NT2/D1 (cell line): Measurements from ENCODE around the gene TBKBP1.

Experiments
- DNase-seq: peaks from one replicate; pipeline ENCODE4 v3.0.0-alpha.2; 2011; ENCODE audit warnings: low read depth, low spot score
- H3K27me3 ChIP-seq: 2 replicates; pipeline ENCODE4 v1.6.0; 2011; ENCODE audit warnings: mild to moderate bottlenecking; ENCODE audit not compliant: insufficient read length, insufficient read depth
- H3K36me3 ChIP-seq: 2 replicates; pipeline ENCODE4 v1.6.1; 2011; ENCODE audit warnings: mild to moderate bottlenecking, low read length, mixed read lengths; ENCODE audit not compliant: insufficient read depth, insufficient read length
- H3K4me1 ChIP-seq: 2 replicates; pipeline ENCODE4 v1.5.1; 2011; ENCODE audit not compliant: insufficient read depth, insufficient read length
- H3K4me3 ChIP-seq: 2 replicates; pipeline ENCODE4 v1.5.1; 2011; ENCODE audit warnings: low read depth; ENCODE audit not compliant: insufficient read length
- H3K9ac ChIP-seq: 2 replicates; pipeline ENCODE4 v1.6.0; 2011; ENCODE audit warnings: low read depth; ENCODE audit not compliant: insufficient read length
- H3K9me3 ChIP-seq: 2 replicates; pipeline ENCODE4 v1.5.1; 2011; ENCODE audit warnings: mild to moderate bottlenecking, low read length; ENCODE audit not compliant: insufficient read depth
- SUZ12 ChIP-seq: IDR thresholded peaks from 2 replicates; pipeline ENCODE4 v1.6.1; 2011; ENCODE audit not compliant: insufficient read length, insufficient read depth; ENCODE audit errors: extremely low read depth
- YY1 ChIP-seq: IDR thresholded peaks from 2 replicates; pipeline ENCODE4 v1.6.1; 2011; ENCODE audit not compliant: insufficient read length, insufficient read depth
- ZNF274 ChIP-seq: IDR thresholded peaks from 2 replicates; pipeline ENCODE4 v1.6.1; 2011; ENCODE audit warnings: mild to moderate bottlenecking, low read depth, low read length

The TBKBP1 gene

DNA sequence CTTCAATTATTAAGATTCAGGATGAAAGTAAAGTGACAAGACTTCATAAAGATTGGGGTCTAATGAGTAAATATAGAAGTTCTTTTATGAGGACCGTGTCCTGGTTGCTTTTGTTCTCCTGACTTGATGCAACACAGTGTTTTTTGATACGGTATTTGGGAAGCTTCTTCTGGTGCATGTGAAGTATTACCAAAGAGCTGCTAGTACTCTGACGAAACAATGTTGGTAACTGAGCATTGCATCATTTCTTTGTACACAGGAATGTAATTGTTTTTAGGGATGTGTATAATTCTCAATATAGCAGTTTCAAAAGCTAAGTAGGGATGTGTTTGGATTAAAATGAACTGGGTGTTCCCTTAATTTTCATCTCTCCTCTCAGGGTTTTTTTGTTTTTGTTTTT is 28.3 kb upstream of the TBKBP1 start:
- no peak for DNase-seq
- H3K27me3 ChIP-seq: no peaks in the 10 kb centered on the region
- H3K36me3 ChIP-seq: peaks cover 95% of the 10 kb centered on the region
- no peak overlapping the region for H3K9ac ChIP-seq
- H3K4me1 ChIP-seq: no peaks in the 10 kb centered on the region
- TF ChIP-seq ZNF274 (no peak), YY1 (no peak), SUZ12 (no peak)
- H3K9me3 ChIP-seq: no peaks in the 10 kb centered on the region
- H3K4me3 ChIP-seq: no peak overlapping the region

- H3K4me3 ChIP-seq: no peak overlapping the region
- DNase-seq: no peak
- TF ChIP-seq ZNF274 (no peak), SUZ12 (no peak), YY1 (no peak)
- H3K27me3 ChIP-seq: no peaks in the 10 kb centered on the region
- H3K9ac ChIP-seq: no peak overlapping the region
- H3K4me1 ChIP-seq: no peaks in the 10 kb centered on the region
- no peaks in the 10 kb centered on the region for H3K9me3 ChIP-seq
- H3K36me3 ChIP-seq: peaks cover 95% of the 10 kb centered on the region
Observed at GRCh38 chr17:47669081-47669480, 24.9 kb upstream of the TBKBP1 start.

DNA sequence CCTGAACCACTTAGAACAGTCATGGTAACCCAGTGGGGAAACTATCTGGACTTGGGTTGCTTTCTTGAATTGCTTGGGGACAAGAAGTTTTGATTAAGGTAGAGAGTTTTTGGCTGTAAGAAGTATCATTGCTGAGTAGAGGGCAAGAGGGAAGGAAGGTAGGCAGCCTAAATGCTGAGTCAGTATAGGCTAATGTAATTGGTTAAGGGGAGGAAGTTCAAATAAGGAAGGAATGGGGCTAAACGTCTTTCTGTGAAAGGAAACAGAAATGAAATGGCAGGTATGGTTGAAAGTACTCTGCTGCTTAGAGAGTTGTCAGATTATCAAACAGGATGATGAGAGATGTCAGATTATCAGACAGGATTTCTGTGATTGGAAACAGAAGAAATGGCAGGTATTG is 23.9 kb upstream of the TBKBP1 start:
- Histone ChIP-seq H3K36me3 (peaks cover 96% of the 10 kb centered on the region), H3K9ac (no peak overlapping the region), H3K4me3 (no peak overlapping the region), H3K9me3 (no peaks in the 10 kb centered on the region), H3K27me3 (no peaks in the 10 kb centered on the region), H3K4me1 (no peaks in the 10 kb centered on the region)
- no peak for DNase-seq
- TF ChIP-seq SUZ12: no peak
- TF ChIP-seq ZNF274: no peak
- no peak for TF ChIP-seq YY1

DNA sequence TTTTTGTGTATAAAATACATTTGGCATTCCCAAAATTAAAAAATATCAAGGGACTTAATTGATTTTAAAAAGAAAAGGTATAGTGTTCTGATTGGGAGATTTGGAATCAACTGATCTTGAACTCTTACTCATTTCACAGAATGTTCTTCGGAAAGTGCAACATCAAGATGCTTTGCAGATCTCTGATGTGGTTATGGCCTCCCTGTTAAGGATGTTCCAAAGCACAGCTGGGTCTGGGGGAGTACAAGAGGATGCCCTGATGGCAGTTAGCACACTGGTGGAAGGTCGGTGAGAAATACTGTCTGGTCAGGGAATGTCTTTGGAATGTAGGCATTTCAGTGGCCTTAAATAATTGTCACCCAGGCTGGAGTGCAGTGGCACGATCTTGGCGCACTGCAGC is 19.5 kb upstream of the TBKBP1 start:
- Histone ChIP-seq H3K9me3 (no peaks in the 10 kb centered on the region), H3K4me1 (no peaks in the 10 kb centered on the region), H3K36me3 (peaks cover 100% of the 10 kb centered on the region), H3K9ac (no peak overlapping the region), H3K4me3 (no peak overlapping the region), H3K27me3 (no peaks in the 10 kb centered on the region)
- no peak for DNase-seq
- TF ChIP-seq ZNF274 (no peak), SUZ12 (no peak), YY1 (no peak)

DNA sequence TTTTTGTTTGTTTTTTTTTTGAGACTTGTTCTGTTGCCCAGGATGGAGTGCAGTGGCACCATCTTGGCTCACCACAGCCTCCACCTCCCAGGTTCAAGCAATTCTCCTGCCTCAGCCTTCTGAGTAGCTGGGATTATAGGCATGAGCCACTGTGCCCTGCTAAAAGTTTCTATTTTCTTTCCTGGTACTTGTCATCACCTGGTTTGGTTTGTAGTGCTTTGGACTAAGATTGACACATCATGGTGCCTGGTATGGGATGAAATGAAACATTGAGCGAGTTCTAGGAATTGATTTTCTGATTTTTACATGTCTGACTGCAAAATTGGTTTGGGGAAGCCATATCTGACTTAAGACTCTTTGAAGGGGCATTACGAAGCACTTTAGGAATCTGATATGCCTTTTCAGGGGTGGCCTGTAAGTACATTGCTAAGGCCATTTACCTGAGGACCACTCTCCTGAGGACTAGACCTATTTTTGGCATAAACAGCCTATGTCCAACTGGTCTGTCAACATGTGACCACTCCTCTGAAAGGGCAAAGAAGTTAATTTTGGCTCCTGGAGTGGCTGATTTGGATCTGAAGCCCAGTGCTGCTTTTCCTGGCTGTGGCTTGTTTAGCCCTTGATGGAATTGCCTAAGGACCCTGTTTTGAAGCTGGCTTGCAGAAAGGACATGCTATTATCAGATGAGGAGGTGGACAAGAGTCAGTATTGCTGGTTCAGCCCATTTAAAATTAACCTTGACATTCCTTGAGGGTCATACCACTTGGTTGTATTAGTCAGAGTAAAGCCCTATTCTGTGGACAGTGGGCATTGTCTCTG is 18.4 kb upstream of the TBKBP1 start:
- no peaks in the 10 kb centered on the region for H3K4me1 ChIP-seq
- H3K27me3 ChIP-seq: no peaks in the 10 kb centered on the region
- DNase-seq: no peak
- no peak for TF ChIP-seq ZNF274
- TF ChIP-seq SUZ12: no peak
- TF ChIP-seq YY1: no peak
- H3K9me3 ChIP-seq: no peaks in the 10 kb centered on the region
- H3K36me3 ChIP-seq: peaks cover 99% of the 10 kb centered on the region
- H3K9ac ChIP-seq: no peak overlapping the region
- no peak overlapping the region for H3K4me3 ChIP-seq

GRCh38 chr17:47676199-47676472 is 17.8 kb upstream of the TBKBP1 start:
- Histone ChIP-seq H3K36me3 (peaks cover 99% of the 10 kb centered on the region), H3K9ac (no peak overlapping the region), H3K4me3 (no peak overlapping the region), H3K4me1 (no peaks in the 10 kb centered on the region), H3K9me3 (no peaks in the 10 kb centered on the region), H3K27me3 (no peaks in the 10 kb centered on the region)
- no peak for DNase-seq
- TF ChIP-seq SUZ12: no peak
- TF ChIP-seq ZNF274: no peak
- TF ChIP-seq YY1: no peak

- no peak for DNase-seq
- no peaks in the 10 kb centered on the region for H3K4me1 ChIP-seq
- no peak overlapping the region for H3K4me3 ChIP-seq
- H3K27me3 ChIP-seq: no peaks in the 10 kb centered on the region
- H3K36me3 ChIP-seq: peaks cover 95% of the 10 kb centered on the region
- no peaks in the 10 kb centered on the region for H3K9me3 ChIP-seq
- no peak for TF ChIP-seq ZNF274
- no peak overlapping the region for H3K9ac ChIP-seq
Observed at GRCh38 chr17:47676510-47677165, 17.3 kb upstream of the TBKBP1 start.
